Kidney (tissue), 14 donors: Measurements from ENCODE around the gene LMTK3. TPM values are rescaled to one million over a fixed set of nuclear protein-coding genes. Genes with fewer than 3 reads are reported as not detected.

Source experiments
- DNase-seq, 5 donors: peaks; one replicate each; pipeline ENCODE4 v3.0.0-alpha.2; 2013 to 2020
- FAIRE-seq: peaks from 2 replicates; lab custom pipeline; 2012; peaks lifted over from hg19 to GRCh38; lab: Jason Lieb, UNC
- H3K27ac ChIP-seq, 2 donors: one replicate each; pipeline ENCODE4 v1.7.0; 2013; ENCODE audit warnings: low read depth in 2 of 2, low read length in 2 of 2, inconsistent platforms in 1 of 2
- H3K27me3 ChIP-seq: one replicate; pipeline ENCODE4 v1.7.1; 2013; ENCODE audit warnings: low read length, inconsistent platforms; ENCODE audit not compliant: control insufficient read depth, insufficient read depth
- H3K36me3 ChIP-seq, 3 donors: one replicate each; pipeline versions ENCODE4 v1.7.0 to v1.7.1; 2013; ENCODE audit warnings: low read length in 3 of 3, control low read depth in 1 of 3, inconsistent platforms in 1 of 3; ENCODE audit not compliant: insufficient read depth in 3 of 3, control insufficient read depth in 2 of 3
- H3K4me1 ChIP-seq, 3 donors: one replicate each; pipeline versions ENCODE4 v1.7.0 to v1.7.1; 2013; ENCODE audit warnings: low read length in 3 of 3, inconsistent platforms in 1 of 3, low read depth in 1 of 3; ENCODE audit not compliant: control insufficient read depth in 2 of 3, insufficient read depth in 2 of 3
- H3K4me3 ChIP-seq, 3 donors: one replicate each; pipeline versions ENCODE4 v1.7.0 to v1.8.1; 2013; ENCODE audit warnings: low read length in 3 of 3, control low read depth in 1 of 3, inconsistent platforms in 1 of 3
- H3K9ac ChIP-seq, 3 donors: one replicate each; pipeline versions ENCODE4 v1.7.0 to v1.7.1; 2013; ENCODE audit warnings: low read length in 3 of 3, control low read depth in 1 of 3, inconsistent platforms in 1 of 3
- H3K9me3 ChIP-seq, 3 donors: one replicate each; pipeline versions ENCODE4 v1.7.0 to v1.7.1; 2013; ENCODE audit warnings: low read length in 3 of 3, control low read depth in 1 of 3, inconsistent platforms in 1 of 3; ENCODE audit not compliant: control insufficient read depth in 2 of 3, insufficient read depth in 1 of 3
- CTCF ChIP-seq: IDR thresholded peaks from 3 replicates; pipeline ENCODE4 v1.5.1; 2012; ENCODE audit warnings: mild to moderate bottlenecking, moderate library complexity, borderline replicate concordance; ENCODE audit not compliant: insufficient read depth; ENCODE audit errors: extremely low read depth
- intact Hi-C: fragments of 100-400 bp; cut with DNase I; formaldehyde crosslinking; loops from one replicate; pipeline ENCODE4 v1.11.1; 2022
- polyA plus RNA-seq: library from polyadenylated mRNA; stranded (reverse); fragments of 350-450 nt; fragmentation: Illumina TruSeq; extraction: RNeasy Lipid Tissue Mini Kit (QIAGEN cat#74804); gene quantifications from one replicate; pipeline ENCODE4 v1.2.3, GENCODE V29; 2014; ENCODE audit warnings: low read depth, low replicate concordance; ENCODE audit not compliant: insufficient read depth
- total RNA-seq: library from RNA; stranded (reverse); fragmentation: NEBNext Ultra II Directional; extraction: Animal tissue kit (Norgen Biotek cat#: 25700); gene quantifications from one replicate; pipeline ENCODE4 v1.2.1, GENCODE V29; 2021
- donor health status: control.
- donor health status: control.
- donor health status: control.
- donor health status: control.
- donor health status: control.
- donor health status: DM: yes; HTN: yes; CAD: no.
- donor health status: Normal renal cell carcinoma (clear cell type).

Gene LMTK3
- total and polyA plus RNA-seq, 2 donors from 2014 or later, result 4.2 to 8.4 TPM

GRCh38 chr19:48450863-48451262, 60.8 kb downstream of the LMTK3 start:
- peaks cover 0 to 6% (median 0%) of the 10 kb centered on the region in 3 donors for H3K4me1 ChIP-seq
- FAIRE-seq (no peak), DNase-seq (no peak)
- H3K27me3 ChIP-seq, result no peaks in the 10 kb centered on the region
- no peaks in the 10 kb centered on the region for H3K9me3 ChIP-seq
- no peak overlapping the region for H3K27ac ChIP-seq
- no peak overlapping the region for H3K4me3 ChIP-seq
- H3K36me3 ChIP-seq, result peaks cover 2 to 25% (median 16%) of the 10 kb centered on the region in 3 donors
- H3K9ac ChIP-seq, result no peak overlapping the region
- intact Hi-C loops, result no loop called here
- TF ChIP-seq CTCF, result no peak

GRCh38 chr19:48450441-48450840, 61.2 kb downstream of the LMTK3 start:
- no peaks in the 10 kb centered on the region for H3K9me3 ChIP-seq
- DNase-seq (no peak), FAIRE-seq (no peak)
- no peaks in the 10 kb centered on the region for H3K27me3 ChIP-seq
- no peak overlapping the region for H3K9ac ChIP-seq
- H3K27ac ChIP-seq, result no peak overlapping the region
- H3K4me1 ChIP-seq, result peaks cover 0 to 6% (median under 1%) of the 10 kb centered on the region in 3 donors
- no peak overlapping the region for H3K4me3 ChIP-seq
- intact Hi-C loops, result no loop called here
- no peak for TF ChIP-seq CTCF
- peaks cover 2 to 25% (median 16%) of the 10 kb centered on the region in 3 donors for H3K36me3 ChIP-seq

GRCh38 chr19:48448563-48448962, 63.1 kb downstream of the LMTK3 start:
- Histone ChIP-seq H3K4me3 (no peak overlapping the region), H3K9ac (no peak overlapping the region), H3K4me1 (peaks cover 0 to 11% (median 9%) of the 10 kb centered on the region in 3 donors), H3K27me3 (no peaks in the 10 kb centered on the region), H3K27ac (no peak overlapping the region), H3K36me3 (peaks cover 2 to 25% (median 16%) of the 10 kb centered on the region in 3 donors), H3K9me3 (no peaks in the 10 kb centered on the region)
- FAIRE-seq (no peak), DNase-seq (no peak)
- intact Hi-C loops, result no loop called here
- no peak for TF ChIP-seq CTCF

GRCh38 chr19:48446579-48446978, 65.1 kb downstream of the LMTK3 start:
- no peaks in the 10 kb centered on the region for H3K9me3 ChIP-seq
- peaks cover 0 to 11% (median 9%) of the 10 kb centered on the region in 3 donors for H3K4me1 ChIP-seq
- H3K27ac ChIP-seq, result no peak overlapping the region
- peak overlapping the region in 2 of 3 donors; percentile 79 to 93 for H3K9ac ChIP-seq
- FAIRE-seq, result no peak
- intact Hi-C loops, result no loop called here
- no peak for DNase-seq
- no peak for TF ChIP-seq CTCF
- peak overlapping the region; percentile 86 to 97 (median 95) for H3K4me3 ChIP-seq
- H3K27me3 ChIP-seq, result peaks cover 7% of the 10 kb centered on the region
- peaks cover 2 to 23% (median 13%) of the 10 kb centered on the region in 3 donors for H3K36me3 ChIP-seq
